Esophagus squamous epithelium (tissue), 5 donors: Measurements from ENCODE around the gene SPRR4. TPM values are rescaled to one million over a fixed set of nuclear protein-coding genes. Genes with fewer than 3 reads are reported as not detected.

Source experiments
- DNase-seq: peaks from one replicate; lab custom pipeline; 2025; lab: John Stamatoyannopoulos, UW
- H3K27ac ChIP-seq, 4 donors: fragments of 200-600 bp; sonication (generic); one replicate each; pipeline ENCODE4 v1.5.1; 2016 to 2019; ENCODE audit warnings: mild to moderate bottlenecking in 1 of 4
- H3K27me3 ChIP-seq, 4 donors: fragments of 200-600 bp; sonication (generic); 1 replicate in 3 of 4; 2 replicates in 1 of 4; pipeline versions ENCODE4 v1.5.1 to v1.6.0; 2017 to 2021; ENCODE audit warnings: antibody characterized with exemption in 1 of 4
- H3K36me3 ChIP-seq, 3 donors: fragments of 200-600 bp; sonication (generic); one replicate each; pipeline ENCODE4 v1.5.1; 2016 to 2019
- H3K4me1 ChIP-seq, 3 donors: fragments of 200-600 bp; sonication (generic); one replicate each; pipeline ENCODE4 v1.5.1; 2017 to 2019
- H3K4me3 ChIP-seq, 4 donors: fragments of 200-600 bp; sonication (generic); 1 replicate in 3 of 4; 2 replicates in 1 of 4; pipeline ENCODE4 v1.5.1; 2016 to 2019; ENCODE audit warnings: mild to moderate bottlenecking in 2 of 4, moderate library complexity in 1 of 4
- H3K9me3 ChIP-seq, 3 donors: fragments of 200-600 bp; sonication (generic); one replicate each; pipeline ENCODE4 v1.5.1; 2016 to 2019
- CTCF ChIP-seq, 6 experiments: fragments of 450-650 bp in 4 of 6; fragments of 200-600 bp in 2 of 6; sonication (generic) in 2 of 6; IDR thresholded peaks; one replicate each; pipeline ENCODE4 v1.5.1; 2016 to 2019; ENCODE audit warnings: antibody characterized with exemption in 6 of 6, mild to moderate bottlenecking in 4 of 6, moderate library complexity in 4 of 6
- POLR2A ChIP-seq, 4 donors: fragments of 450-650 bp; IDR thresholded peaks; one replicate each; pipeline ENCODE4 v1.6.1; 2017; ENCODE audit warnings: antibody characterized with exemption in 4 of 4, mild to moderate bottlenecking in 4 of 4, moderate library complexity in 3 of 4
- WGBS, 2 donors: methylation state at CpG; one replicate each; pipeline ENCODE4 v1.1.5; 2018; 5-methylcytosine and 5-hydroxymethylcytosine counted together
- intact Hi-C: fragments of 100-400 bp; cut with DNase I; formaldehyde crosslinking; loops from one replicate; pipeline ENCODE4 v1.15.0; 2022
- total RNA-seq, 4 donors: library from RNA; depleted of rRNA; stranded (reverse); fragments of >200 nt; gene quantifications; one replicate each; pipeline ENCODE4 v1.1.0, GENCODE V29; 2016
- donor health status: DM: yes; HTN: yes; CAD: no.

SPRR4 gene
- total RNA-seq, 4 donors from 2014 or later, result 0.64 to 6.4 (median 1.3) TPM; not detected in 1

- H3K9me3 ChIP-seq, result peaks cover 0 to 3% (median 0%) of the 10 kb centered on the region in 3 donors
- 25 to 29% methylated on average over 1 of the region's 1 CpG for WGBS, 2 donors
- TF ChIP-seq POLR2A (IDR thresholded peaks at IDR 0.05), result no peak
- no peak for TF ChIP-seq CTCF (IDR thresholded peaks at IDR 0.05)
- no peak overlapping the region for H3K4me3 ChIP-seq
- DNase-seq, result no peak
- H3K36me3 ChIP-seq, result no peaks in the 10 kb centered on the region
- no peaks in the 10 kb centered on the region for H3K27me3 ChIP-seq
- intact Hi-C loops, result no loop called here
- peaks cover 0 to 42% (median 0%) of the 10 kb centered on the region in 3 donors for H3K4me1 ChIP-seq
- no peak overlapping the region for H3K27ac ChIP-seq
Observed at GRCh38 chr1:152995842-152996241, 25.4 kb downstream of the SPRR4 start.

- Histone ChIP-seq H3K4me1 (peaks cover 0 to 43% (median 0%) of the 10 kb centered on the region in 3 donors), H3K27ac (peak overlapping the region in 3 of 4 donors; percentile 2 to 56 (median 51)), H3K4me3 (no peak overlapping the region), H3K9me3 (peaks cover 0 to 3% (median 0%) of the 10 kb centered on the region in 3 donors), H3K27me3 (no peaks in the 10 kb centered on the region), H3K36me3 (no peaks in the 10 kb centered on the region)
- TF ChIP-seq CTCF (IDR thresholded peaks at IDR 0.05) (no peak), POLR2A (IDR thresholded peaks at IDR 0.05) (no peak)
- no peak for DNase-seq
- intact Hi-C loops, result no loop called here
- 21 to 45% methylated on average over 2 to 4 of the region's 5 CpGs for WGBS, 2 donors
Observed at GRCh38 chr1:152996633-152997400, 26.4 kb downstream of the SPRR4 start.

GRCh38 chr1:152997901-152998300 is 27.5 kb downstream of the SPRR4 start:
- no peaks in the 10 kb centered on the region for H3K36me3 ChIP-seq
- peaks cover 0 to 48% (median 0%) of the 10 kb centered on the region in 3 donors for H3K4me1 ChIP-seq
- no peaks in the 10 kb centered on the region for H3K27me3 ChIP-seq
- TF ChIP-seq POLR2A (IDR thresholded peaks at IDR 0.05) (no peak), CTCF (IDR thresholded peaks at IDR 0.05) (no peak)
- intact Hi-C loops, result no loop called here
- peak overlapping the region in 2 of 4 donors; percentile 84 to 91 for H3K27ac ChIP-seq
- peaks cover 0 to 3% (median 0%) of the 10 kb centered on the region in 3 donors for H3K9me3 ChIP-seq
- 52 to 56% methylated on average over 7 of the region's 7 CpGs for WGBS, 2 donors
- no peak for DNase-seq
- H3K4me3 ChIP-seq, result no peak overlapping the region

GRCh38 chr1:152998476-152998875 is 28.0 kb downstream of the SPRR4 start:
- no peaks in the 10 kb centered on the region for H3K27me3 ChIP-seq
- no peak for DNase-seq
- no peak for TF ChIP-seq CTCF (IDR thresholded peaks at IDR 0.05)
- TF ChIP-seq POLR2A (IDR thresholded peaks at IDR 0.05), result no peak
- no peaks in the 10 kb centered on the region for H3K36me3 ChIP-seq
- WGBS, 2 donors, result 83 to 88% methylated on average over 3 to 4 of the region's 4 CpGs
- peaks cover 0 to 48% (median 0%) of the 10 kb centered on the region in 3 donors for H3K4me1 ChIP-seq
- no peak overlapping the region for H3K4me3 ChIP-seq
- intact Hi-C loops, result no loop called here
- peaks cover 0 to 3% (median 0%) of the 10 kb centered on the region in 3 donors for H3K9me3 ChIP-seq
- H3K27ac ChIP-seq, result peak overlapping the region; percentile 17 to 91 (median 79)

- intact Hi-C loops, result no loop called here
- Histone ChIP-seq H3K27me3 (no peaks in the 10 kb centered on the region), H3K4me3 (no peak overlapping the region), H3K4me1 (peaks cover 0 to 48% (median 0%) of the 10 kb centered on the region in 3 donors), H3K27ac (peak overlapping the region; percentile 74 to 91 (median 84)), H3K36me3 (no peaks in the 10 kb centered on the region), H3K9me3 (peaks cover 0 to 3% (median 0%) of the 10 kb centered on the region in 3 donors)
- WGBS, 2 donors, result 41 to 55% methylated on average over 6 of the region's 6 CpGs
- no peak for DNase-seq
- TF ChIP-seq CTCF (IDR thresholded peaks at IDR 0.05) (no peak), POLR2A (IDR thresholded peaks at IDR 0.05) (no peak)
Observed at GRCh38 chr1:152999818-153000217, 29.4 kb downstream of the SPRR4 start.
